Left hindlimb (tissue), 1 donor: ENCODE measurements around the gene TTC22.
A peak's percentile ranks its signal among the peaks of the same experiment; 100 is the strongest.

Experiments used
- DNase-seq: peaks from one replicate; pipeline ENCODE4 v3.0.0-alpha.2; 2018

Gene TTC22

DNA sequence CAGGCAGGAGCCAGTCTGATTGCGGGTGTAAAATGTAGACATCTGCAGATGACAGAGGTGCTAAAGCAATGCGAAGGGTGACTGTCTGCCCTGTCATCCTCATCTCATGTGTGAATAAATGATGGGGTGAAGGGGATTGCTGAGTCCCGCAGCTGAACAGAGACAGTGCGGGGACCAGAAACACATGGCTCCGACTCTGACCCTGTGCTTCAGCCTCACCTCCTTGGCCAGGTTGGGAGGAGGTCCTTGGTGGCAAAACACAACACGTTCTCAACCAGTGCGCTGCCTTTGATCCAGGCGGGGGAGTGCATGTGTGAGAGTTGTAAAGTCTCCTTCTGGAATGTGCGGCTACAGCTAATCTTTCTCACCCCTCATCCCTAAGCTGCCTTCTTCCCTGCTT, 32.0 kb upstream of the TTC22 start:
- DNase-seq = no peak

DNA sequence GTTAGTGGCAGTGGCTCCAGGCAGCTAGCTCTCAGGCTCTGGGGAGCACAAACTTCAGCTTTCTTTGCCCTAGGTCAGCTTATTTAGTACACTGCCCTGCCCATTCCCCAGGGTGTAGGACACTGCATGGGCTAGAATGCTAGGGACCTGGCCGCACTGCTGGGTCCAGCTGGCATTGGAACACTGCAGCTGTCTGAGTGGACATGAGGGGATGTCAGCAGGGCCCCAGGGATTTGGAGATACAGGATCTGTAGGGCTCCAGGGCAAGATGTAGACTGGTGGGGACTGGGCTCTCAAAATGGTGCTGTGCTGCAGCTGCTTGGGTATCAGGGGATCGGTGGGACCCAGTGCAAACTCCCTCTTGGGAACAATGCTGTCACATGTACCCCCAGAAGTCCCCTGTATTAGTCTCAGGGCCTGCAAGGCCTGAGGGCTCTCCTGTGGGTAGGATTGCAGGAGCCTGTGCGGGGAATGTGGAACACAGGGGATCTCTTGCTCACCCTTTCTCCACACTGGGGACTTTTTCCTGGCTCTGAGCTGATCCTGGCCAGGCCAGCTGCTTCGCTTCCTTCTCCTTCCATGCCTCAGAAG, 25.2 kb upstream of the TTC22 start:
- DNase-seq = no peak

DNA sequence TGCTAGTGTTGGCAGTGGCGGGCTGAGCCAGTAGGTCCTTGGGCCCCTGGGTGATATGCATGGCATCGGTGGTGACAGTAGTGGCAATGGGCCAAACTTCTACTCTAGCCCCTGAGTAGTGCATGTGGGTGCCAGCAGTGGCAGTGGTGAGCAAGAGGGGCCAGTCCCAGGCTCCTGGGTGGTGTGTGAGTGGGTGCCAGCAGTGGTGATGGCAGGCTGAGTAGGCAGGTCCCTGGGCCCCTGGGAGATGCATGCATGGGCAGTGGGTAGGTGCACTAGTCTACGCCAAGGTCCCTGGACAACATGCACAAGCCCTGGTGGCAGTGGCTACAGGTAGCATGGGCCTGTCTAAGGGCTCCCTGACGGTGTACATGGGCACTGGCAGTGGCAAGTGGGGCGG, 24.6 kb upstream of the TTC22 start:
- DNase-seq = peak; percentile 17

DNA sequence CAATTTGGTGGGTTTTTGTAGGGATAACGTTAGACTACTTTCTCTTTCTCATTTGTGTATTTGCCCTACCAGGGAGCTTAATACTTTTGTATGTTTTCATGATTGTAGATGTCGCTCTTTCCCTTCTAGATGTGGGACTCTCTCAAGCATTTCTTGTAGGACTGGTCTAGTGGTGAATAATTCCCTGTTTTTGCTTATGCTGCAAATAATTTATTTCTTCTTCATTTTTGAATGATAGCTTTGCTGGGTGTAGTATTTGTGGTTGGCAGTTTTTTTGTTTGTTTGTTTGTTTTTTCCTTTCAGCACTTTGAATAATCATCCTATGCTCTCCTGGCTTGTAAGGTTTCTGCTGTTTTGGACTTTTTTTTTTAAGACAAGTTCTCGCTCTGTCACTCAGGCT, 22.5 kb upstream of the TTC22 start:
- DNase-seq = no peak

DNA sequence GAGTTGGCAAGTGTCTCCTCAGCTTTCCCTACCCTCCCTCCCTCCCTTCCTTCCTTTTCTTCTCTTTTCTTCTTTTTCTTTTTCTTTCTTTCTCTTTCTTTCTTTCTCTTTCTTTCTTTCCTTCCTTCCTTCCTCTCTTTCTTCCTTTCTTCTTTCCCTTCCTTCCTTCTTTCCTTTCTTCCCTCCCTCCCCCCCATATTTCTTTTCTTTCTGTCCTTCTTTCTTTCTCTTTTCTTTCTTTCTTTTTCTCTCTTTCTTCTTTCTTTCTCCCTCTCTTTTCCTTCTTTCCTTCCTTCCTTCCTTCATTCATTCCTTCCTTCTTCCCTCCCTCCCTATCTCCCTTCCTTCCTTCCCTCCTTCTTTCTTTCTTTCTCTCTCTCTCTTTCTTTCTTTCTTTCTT, 18.6 kb upstream of the TTC22 start:
- no peak for DNase-seq

DNA sequence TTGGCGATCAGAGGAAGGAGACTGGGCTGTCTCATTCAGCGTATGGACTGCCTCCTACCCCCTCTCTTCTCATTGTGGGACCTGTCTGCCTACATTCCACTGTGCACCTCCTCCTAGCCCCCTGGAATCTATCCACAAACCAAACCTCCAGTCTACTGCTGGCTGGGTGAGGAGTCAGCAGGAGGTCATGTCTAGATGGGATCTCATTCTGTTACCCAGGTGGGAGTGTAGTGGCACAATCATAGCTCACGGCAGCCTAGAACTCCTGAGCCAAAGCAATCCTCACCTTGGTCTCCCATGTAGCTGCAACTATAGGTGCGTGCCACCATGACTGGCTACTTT, 18.0 kb upstream of the TTC22 start:
- no peak for DNase-seq

DNA sequence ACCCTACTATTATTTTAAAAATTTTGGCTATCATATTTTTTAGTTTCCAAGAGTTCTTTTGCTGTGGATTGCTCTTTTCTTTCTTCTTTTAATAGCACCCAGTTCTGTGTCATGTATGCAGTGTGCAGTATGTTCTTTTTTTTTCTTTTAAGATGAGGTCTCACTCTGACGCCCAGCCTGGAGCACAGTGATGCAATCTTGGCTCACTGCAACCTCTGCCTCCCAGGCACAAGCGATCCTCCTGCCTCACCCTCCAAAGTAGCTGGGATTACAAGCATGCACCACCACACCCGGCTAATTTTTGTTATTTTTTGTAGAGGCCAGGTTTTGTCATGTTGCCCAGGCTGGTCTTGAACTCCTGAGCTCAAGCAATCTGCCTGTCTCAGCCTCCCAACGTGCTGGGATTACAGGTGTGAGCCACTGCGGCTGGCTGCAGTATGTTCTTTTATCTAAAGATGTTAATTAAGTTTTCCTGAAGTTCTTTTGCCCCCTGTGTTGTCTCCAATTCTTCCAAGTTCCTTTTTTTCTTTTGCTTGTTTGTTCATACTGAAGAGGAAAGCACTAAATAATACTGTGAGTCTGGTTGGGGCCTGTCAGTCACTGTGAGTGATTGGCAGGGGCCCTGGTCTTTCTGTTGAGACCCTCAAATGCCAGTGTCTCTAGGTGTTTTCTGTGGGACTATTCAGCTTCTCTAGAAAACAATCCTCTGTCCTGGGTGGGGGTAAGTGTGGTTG, 17.5 kb upstream of the TTC22 start:
- DNase-seq = no peak

DNA sequence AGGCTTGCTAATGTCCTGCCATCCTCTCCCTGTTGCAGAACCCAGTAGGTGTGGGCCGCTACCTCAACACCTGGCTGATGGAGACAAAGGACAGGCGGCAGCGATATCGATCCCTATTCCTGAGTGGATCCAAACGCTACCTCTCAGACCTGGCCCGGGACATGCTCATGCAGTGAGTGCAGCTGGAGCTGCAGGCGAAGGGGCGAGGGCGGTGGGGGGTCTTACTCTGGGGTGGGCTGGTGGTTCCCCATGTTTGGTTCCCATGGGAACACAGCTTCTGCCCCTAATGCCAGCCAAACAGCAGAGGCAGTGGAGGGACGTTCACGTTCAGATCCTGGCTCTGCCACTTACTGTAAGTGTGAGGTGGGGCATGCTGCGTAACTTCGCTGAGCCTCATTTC, 15.8 kb upstream of the TTC22 start:
- no peak for DNase-seq

DNA sequence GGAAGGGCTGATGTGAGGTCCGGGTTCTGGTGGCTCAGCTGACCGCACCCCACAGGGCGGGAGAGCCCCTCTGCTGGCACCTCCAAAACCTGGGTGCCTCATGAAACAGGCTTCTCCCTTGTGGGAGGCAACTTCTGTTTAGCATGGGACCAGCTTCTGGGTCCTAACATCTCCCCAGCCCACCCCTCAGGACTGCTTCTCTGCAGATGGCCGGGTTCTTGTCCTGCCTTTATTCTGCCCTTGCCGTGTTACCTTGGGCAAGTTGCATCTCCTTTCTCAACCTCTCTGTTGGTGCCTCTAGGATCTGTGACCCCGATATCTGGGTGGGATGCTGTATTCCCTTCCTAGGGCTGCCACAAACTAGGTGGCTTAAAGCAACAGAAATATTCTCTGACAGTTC, 15.0 kb upstream of the TTC22 start:
- DNase-seq = no peak

DNA sequence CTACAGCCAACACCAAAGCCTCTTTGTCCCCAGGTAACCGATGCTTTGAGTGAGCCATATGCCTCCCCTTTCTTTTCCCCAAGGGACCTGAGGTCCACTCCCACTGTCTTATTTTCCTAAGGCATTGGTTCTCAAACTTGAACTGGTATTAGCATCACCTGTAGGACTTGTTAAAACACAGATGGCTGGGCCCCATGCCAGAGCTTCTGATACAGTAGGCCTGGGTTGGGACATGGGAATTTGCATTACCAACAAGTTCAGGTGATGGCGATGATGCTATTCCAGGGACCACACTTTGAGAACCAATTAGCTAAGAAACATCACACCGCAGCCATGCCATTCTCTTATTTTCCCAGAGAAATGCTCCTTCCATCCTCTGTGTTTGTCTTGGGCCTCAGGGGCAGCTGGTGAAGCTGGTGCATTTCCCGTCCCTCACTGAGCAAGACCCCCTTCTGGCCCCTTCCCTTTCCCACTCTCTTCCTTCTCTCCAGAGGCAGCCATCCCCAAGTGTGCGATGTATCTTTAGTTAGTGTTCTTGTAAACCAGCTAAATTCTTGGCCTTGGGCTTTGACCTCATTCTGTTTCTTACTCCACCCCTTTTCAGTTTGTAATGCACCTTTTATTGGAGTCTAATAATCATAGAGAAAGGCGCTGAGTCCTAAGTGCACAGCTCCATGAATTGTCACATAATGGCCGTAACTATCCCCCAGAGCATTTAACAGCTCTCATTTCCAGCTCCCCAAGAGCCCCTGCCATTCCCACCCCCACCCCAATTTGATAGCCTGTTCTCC, 14.2 kb upstream of the TTC22 start:
- DNase-seq = no peak

DNA sequence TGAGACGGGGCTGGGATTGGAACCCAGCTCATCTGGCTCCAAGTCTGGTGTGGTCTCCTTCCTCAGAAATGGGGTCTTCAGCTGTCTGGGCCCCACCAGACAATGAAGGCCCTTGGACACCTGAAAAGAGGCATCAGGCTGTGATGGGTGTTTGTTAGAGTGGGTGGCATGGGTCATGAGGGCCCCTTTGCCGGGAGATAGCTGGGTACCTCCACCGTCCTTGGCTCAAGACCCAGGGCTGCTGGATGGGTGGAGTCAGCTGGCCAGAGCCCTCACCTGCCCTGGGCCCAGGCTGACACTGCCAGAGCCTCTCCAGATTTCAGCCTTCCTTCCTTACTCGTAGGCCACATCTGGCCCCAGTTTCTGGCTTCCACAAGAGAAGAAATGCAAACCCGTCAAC, 13.4 kb upstream of the TTC22 start:
- DNase-seq = no peak

DNA sequence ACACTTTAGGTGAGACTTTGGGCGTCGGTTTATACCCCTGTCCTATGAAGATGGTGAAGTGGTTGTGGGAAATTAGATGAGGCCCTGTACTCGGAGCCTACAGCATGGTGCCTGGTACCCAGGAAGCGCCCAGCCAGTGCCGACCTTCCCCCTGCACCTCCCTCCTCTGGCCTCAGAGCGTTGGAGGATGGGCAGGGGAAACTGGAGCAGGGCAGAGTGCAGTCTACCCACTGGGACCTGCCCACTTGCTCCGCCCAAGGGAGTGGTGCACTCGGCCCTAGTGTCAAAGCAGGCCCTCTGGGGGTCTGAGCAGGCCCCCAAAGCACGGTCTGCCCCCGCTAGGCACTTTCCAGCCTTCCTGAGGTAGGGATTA, 13.0 kb upstream of the TTC22 start:
- DNase-seq = no peak

DNA sequence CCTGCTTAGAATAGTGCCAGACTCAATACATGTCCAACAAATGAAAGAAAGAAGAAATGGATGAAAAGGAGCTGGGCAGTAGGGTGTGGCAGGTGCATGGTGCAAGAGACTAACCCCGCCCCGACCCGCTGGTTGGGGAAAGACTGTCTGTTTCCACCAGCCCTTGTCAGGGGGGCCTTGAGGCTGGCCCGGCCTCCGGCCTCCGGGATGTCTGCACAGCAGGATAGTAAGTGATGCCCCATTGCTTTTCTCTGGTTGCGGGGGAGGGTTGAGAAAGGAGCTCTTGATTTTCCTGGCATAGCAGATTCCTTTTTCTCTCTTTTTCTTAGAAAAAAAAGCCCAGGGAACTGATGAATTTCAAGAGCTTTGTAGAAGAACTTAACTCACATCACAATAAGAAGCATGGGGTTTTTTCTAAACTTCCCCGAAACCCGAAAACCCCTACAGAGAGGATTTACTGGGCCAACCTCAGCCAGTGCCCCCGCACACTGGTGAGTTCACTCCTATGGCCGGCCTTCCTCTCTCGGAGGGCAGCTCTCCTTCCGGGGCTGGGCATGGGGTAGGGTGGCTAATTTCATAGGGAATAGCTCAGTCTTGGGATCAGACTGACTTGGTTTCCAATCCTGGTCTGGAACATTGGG, 12.5 kb upstream of the TTC22 start:
- no peak for DNase-seq

DNA sequence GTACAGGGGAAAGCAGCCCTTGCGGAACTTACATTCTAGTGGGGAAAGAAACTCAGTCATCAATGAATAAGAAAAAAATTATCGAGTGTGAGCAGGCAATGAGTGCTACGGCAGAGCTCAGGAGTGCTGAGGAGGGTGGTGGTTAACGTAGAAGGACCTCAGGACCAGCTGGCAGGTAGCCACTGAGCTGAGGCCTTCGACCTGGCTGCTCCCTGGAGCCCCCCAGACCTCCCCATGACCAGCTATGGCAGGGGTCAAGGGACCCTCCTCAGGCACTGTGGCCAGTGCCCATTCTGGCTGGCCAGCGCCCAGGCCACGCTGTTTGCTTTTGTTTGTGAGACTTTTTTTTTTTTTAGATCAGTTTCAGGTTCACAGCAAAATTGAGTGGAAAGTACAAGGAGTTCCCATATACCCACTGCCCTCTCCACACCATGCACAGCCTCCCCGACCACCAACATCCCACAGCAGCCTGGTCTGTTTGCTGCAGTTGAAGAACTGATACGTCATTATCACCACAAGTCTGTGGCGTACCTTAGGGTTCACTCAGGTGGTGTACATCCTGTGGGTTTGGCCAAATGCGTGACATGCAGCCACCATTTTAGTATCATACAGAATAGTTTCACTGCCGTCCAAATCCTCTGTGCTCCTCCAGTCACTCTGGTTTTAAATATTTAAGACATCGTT, 11.8 kb upstream of the TTC22 start:
- DNase-seq = no peak

DNA sequence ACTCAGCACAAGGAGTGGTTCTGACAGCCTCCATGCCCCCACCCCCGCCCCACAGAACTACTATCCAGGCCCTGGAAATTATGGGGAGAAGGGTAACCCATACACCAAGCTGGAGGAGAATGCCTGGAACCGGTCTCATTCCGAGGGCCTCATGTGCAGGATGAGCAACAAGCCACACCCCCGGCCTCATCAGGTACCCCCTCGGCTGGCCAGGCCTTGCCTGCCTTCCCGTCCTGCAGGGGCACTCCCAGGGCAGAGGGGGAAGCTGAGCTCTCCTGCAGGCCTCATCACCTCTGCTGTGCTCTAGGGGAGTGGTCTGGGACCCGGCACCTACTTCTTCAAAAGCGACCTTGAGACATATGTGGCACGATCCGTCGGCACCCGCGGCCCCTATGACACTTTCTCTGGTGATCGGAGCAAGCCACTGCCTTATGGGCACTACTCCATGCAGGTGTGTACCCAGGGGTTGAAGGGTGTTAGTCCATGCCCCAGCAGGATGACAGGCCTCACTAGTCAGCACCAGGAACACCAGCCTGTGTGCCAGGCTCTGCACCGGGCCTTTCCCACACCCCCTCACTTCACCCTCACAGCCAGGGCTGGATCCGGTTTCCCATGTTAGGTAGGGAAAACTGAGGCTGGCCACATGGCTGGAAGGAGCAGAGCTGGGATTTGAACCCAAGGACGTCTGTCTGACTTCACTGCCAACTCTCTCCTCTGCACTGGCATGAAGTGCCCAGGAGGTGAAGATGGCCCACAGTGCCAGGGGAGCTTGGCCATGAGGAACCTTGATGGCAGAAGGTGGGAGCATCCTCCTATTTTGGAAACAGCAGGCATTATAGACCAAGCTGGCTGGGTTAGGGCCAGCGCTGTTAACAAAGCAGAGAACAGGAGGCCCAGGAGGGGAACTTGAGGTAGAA, 10.9 kb upstream of the TTC22 start:
- no peak for DNase-seq

DNA sequence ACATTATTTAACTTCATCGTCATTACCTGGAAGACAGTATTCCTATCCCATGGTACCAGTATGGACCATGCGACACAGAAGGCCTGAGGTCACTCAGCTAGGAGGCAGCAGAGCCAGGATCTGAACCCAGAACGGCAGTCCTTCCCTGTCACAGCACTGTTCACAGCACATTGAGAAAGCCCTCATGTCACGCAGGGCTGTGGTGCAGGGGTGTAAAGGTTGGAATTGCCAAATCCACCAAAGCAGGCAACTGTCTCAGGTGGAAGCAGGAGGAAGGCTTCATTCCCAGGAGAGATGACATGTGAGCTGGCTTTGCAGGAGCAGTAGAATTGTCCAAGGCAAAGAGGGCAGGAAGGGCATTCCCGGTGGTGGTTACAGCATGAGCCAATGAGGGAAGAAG, 9.9 kb upstream of the TTC22 start:
- DNase-seq = no peak

DNA sequence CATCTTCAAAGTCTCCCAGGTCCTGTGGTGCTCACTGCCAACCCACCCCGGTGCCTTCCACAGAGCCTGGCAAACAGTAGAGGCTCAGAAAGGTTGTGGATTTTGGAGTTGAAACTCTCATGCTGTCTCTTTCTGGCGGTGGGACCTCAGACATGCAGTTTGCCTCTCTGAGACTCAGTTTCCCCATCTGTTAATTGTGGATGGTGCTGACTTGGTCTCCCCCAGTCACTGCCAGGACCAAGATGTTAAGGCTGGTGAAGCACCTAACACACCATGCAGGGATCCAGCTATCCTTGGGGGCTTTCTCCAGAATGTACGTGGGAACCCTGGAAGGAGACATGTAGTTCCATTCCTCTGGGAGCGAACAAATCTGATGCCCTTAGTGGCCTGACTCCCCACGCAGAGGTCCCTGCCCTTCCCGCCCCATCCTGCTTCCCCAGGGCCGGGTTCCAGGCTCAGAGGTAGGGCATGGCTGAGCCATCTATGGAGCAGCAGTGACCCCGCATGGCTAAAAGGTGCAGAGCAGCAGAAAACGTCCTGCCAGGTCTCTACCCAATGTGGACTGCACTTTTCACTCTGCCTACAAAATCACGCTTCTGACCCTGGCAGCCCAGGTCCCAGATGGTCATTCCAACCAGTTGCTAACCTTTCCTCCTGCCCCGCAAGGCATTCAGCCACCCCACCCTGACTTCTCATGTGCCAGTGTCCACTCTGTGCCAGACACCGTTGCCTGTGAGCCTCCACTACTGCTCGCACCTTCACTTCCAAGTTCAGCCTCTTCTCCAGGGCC, 9.2 kb upstream of the TTC22 start:
- DNase-seq = peak; percentile 67

DNA sequence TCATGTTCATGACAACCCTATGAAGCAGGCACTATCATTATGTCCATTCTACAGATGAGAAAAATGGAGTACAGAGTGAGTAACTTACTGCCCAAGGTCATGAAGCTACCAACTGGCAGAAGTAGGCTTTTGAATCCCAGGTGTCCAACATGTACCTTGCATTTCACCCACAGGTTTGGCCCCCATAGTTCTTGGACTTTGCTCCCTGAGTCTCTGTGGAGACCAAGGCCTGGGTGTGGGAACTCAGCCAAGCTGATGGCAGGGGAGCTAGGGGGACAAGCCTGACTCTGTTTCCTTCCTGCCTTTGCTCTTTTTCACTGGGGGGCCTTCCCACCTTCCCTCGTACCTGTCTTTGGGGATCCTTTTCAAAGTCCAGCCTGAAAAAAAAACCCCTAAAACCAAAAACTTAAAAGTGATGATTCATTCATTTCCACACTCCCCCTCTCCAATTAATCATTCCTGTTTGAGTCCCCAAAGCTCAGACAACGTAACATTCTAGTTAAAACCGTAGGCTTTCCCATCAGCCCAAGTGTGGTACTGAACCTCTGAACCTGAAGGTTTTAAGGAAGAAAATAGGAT, 8.5 kb upstream of the TTC22 start:
- no peak for DNase-seq

DNA sequence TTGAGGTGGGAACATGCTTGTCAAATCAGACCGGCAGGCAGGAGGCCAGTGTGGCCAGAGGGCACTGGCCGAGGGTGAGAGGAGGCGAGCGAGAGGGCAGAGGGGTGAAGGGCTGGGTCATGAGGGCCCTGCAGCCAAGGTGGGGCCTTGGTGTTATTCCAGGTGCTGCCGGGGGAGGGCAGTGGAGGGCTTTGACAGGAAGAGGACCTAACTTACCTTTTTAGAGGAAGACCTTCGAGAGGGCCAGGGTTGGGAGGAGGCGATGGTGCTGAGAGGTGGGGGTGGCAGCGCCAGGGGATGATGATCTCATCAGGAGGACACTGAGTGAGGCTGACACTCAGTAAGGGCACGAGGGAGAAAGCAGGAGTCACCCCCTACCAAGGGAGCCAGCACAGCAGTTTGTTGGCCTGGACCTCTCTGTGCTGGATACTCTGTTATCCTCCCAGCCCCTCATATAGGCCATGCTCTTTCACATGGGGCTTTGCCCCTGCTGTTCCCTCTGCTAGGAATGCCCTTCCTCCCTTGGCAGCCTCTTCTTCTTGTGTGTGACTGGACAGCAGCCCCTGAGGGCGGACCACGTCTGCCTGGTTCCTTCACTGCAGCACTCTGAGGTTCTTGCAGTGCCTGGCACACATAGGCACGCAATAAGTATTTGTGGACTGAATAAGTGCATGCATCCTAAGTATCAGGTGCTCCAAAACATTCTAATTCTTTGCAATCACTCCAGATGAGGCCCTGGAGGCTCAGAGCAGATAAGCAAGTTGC, 7.5 kb upstream of the TTC22 start:
- no peak for DNase-seq

DNA sequence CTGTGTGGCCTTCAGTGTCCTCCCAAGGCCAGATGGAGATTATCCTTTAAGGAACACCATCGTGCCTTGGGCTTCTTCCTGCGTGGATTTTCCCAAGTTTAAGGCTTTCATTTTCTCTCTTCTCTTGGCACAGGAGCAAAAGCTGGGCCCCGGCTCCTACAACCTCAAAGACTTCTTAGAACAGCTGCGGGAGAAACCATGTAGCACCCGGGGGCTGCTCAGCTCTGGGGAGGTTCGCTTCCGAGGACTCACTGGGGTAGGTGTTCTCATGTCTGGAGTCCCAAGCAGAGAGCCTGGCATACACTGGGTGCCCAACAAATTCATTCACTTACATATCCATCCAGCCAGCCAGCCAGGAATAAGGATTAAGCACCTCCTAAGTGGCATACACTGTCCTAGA, 6.6 kb upstream of the TTC22 start:
- DNase-seq = no peak
